ENCODE data around the gene COBLL1.

- TF ChIP-seq EZH2 (IDR thresholded peaks at IDR 0.05; ENCODE audit: borderline replicate concordance, low read length) (no peak), CTCF (IDR thresholded peaks at IDR 0.05; ENCODE audit: low read length) (no peak)
Measured at GRCh38 chr2:164664070-164664469, 177.6 kb downstream of the COBLL1 start.

Measured in OCI-LY1 (cell line).